ENCODE results near the gene CNFN. TPM values are rescaled to one million over a fixed set of nuclear protein-coding genes. Genes with fewer than 3 reads are reported as not detected.
A peak's percentile ranks its signal among the peaks of the same experiment; 100 is the strongest.

Gene CNFN
- total RNA-seq, 1 donor from 2014 or later = 2.9 TPM

DNA sequence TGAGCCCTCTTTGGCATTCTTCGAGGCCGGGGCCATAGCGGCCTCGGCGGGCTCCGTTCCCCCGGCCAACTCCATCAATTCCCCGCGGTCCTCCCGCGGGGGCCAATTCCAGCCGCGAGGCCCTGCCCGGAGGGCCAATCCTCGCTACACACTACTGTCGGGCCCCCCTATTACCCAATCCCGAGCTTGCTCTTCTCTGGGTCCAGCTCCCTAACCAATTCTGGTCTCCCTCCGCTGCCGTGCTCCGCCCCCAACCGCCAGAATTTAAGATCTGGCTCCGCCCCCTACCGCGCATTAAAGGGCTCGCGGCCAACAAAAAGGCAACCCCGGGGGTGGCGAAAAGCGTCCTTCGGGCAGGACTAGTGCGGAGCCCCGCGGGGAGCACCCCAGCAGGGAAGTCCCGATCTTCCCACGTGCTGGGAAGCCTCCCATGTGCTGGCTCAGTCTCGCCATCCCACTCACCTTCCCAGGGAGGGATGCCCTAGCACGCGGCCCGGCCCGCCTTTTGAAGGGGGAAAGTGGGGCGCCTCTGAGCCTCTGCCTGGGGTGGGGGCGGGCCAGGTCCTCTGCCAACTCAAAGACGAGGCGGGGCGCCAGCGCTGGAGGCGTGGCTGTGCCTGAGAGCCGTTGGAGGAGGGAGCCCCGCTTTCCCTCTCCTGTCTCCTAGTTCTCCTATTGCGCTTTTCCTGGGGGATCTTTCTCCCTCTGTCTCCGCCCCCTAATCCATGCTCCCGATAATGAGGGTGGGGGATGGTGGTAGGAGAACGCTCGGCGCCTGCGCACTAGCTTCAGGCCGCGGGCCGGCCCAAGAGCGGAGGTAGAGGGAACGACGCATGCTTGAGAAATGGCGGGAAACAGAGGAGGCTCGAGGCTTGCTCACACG, 33.6 kb upstream of the CNFN start:
- Mint-ChIP-seq H3K9me3 (ENCODE audit: low read depth) (no peaks in the 10 kb centered on the region), H3K4me3 (ENCODE audit: low read depth) (peak overlapping the region; percentile 78), H3K36me3 (ENCODE audit: insufficient read depth) (peaks cover under 1% of the 10 kb centered on the region), H3K27me3 (peaks cover 36% of the 10 kb centered on the region), H3K27ac (no peak overlapping the region), H3K4me1 (ENCODE audit: low read depth) (peaks cover 11% of the 10 kb centered on the region)
- TF ChIP-seq, protein P1, sequence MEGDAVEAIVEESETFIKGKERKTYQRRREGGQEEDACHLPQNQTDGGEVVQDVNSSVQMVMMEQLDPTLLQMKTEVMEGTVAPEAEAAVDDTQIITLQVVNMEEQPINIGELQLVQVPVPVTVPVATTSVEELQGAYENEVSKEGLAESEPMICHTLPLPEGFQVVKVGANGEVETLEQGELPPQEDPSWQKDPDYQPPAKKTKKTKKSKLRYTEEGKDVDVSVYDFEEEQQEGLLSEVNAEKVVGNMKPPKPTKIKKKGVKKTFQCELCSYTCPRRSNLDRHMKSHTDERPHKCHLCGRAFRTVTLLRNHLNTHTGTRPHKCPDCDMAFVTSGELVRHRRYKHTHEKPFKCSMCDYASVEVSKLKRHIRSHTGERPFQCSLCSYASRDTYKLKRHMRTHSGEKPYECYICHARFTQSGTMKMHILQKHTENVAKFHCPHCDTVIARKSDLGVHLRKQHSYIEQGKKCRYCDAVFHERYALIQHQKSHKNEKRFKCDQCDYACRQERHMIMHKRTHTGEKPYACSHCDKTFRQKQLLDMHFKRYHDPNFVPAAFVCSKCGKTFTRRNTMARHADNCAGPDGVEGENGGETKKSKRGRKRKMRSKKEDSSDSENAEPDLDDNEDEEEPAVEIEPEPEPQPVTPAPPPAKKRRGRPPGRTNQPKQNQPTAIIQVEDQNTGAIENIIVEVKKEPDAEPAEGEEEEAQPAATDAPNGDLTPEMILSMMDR (IDR thresholded peaks at IDR 0.05; ENCODE audit: unreplicated experiment) = no peak
- DNase-seq (ENCODE audit: low spot score, unreplicated experiment) = peak; percentile 46

DNA sequence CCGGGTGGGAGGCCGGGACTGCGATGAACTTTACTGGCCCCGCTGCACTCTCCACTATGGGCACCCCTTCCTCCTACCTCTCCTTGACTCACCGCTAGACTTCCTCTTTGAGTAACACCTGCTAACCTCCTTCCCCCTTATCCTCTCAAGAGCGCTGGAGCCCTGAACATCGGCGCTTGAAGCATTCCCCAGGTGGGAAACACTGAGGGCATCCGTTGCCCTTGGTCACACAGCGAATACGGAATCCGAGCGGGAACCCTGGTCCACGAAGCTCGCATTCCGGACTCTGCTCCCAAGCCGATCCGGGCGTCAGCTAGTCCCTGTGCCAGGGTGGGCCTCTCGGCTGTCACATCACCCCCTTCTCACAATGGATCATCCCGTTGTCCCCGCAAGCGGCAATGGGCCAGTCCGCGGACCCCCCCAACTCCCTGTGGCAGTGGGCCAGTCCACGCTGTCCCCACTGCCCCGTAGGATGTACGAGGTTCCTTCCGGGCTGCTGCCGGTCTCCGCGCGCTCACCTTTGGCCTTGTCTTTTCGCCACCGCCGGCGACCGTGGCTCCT, 32.9 kb upstream of the CNFN start:
- Mint-ChIP-seq H3K4me1 (ENCODE audit: low read depth) (peaks cover 11% of the 10 kb centered on the region), H3K27ac (no peak overlapping the region), H3K36me3 (ENCODE audit: insufficient read depth) (peaks cover 1% of the 10 kb centered on the region), H3K4me3 (ENCODE audit: low read depth) (peak overlapping the region; percentile 78), H3K27me3 (peaks cover 36% of the 10 kb centered on the region), H3K9me3 (ENCODE audit: low read depth) (no peaks in the 10 kb centered on the region)
- TF ChIP-seq, protein P1 (IDR thresholded peaks at IDR 0.05; ENCODE audit: unreplicated experiment) = no peak
- DNase-seq (ENCODE audit: low spot score, unreplicated experiment) = peak; percentile 36

DNA sequence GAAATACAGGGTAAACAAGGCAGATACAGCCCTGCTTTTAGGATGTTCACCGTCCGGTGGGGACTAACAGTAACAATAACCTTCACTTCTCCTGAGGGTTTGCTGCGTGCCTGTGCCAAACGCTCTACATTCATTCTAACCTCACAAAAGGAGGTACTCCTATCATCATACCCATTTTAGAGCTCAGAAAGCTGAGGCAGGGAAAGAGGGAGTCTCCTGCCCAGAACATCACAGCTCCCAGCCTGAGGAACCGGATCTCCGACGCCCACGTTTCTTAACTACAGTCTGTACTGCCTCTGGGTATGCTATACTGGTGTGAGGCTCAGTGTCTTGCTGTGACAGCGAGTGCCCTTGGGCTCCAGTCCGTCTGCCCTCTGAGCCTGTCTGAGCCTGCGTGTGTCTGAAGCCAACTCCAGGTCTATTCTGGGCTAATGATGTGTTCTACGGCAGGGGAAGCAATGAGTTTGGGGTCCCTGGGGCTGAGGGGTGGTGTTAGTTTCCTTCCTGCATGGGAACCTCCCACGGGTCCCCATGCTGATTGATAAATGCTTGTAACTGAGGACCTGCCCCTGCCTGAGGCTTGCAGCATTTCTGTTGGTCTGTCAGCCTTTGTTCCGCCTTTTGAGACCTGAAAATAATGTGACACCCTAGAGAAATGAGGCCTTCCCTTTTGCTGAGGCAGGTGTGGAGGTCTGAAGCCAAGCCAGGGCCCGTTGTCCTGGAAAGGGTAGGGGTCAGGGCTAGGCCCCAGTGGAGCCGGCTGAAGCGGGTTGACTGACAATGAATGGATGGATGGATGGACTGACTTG, 32.2 kb upstream of the CNFN start:
- Mint-ChIP-seq H3K27ac (no peak overlapping the region), H3K27me3 (peaks cover 35% of the 10 kb centered on the region), H3K4me3 (ENCODE audit: low read depth) (peak overlapping the region; percentile 78), H3K4me1 (ENCODE audit: low read depth) (peaks cover 11% of the 10 kb centered on the region), H3K9me3 (ENCODE audit: low read depth) (no peaks in the 10 kb centered on the region), H3K36me3 (ENCODE audit: insufficient read depth) (peaks cover 1% of the 10 kb centered on the region)
- DNase-seq (ENCODE audit: low spot score, unreplicated experiment) = no peak
- TF ChIP-seq, protein P1 (IDR thresholded peaks at IDR 0.05; ENCODE audit: unreplicated experiment) = no peak

DNA sequence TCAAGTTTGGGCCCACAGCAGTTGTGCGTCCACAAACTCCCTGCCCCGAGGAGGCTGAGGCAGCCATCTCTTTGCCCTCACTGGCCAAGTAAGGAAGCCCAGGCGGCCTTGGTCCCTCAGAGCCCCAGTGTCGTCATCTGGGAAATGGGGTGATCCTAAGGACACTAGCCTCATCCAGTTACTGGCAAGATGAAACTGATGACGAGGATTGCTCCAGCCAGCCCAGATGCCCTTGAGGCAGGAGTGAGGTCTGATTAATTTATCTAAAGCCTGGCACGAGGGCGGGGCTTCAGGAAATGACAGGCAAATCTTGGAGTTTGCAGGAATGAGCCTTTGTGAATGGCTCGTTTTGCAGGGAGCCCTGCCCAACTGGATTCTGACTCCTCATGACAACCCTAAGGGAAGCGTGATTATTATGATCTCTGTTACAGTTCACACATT, 31.5 kb upstream of the CNFN start:
- Mint-ChIP-seq H3K27me3 (peaks cover 29% of the 10 kb centered on the region), H3K4me3 (ENCODE audit: low read depth) (no peak overlapping the region), H3K9me3 (ENCODE audit: low read depth) (no peaks in the 10 kb centered on the region), H3K27ac (no peak overlapping the region), H3K36me3 (ENCODE audit: insufficient read depth) (peaks cover 1% of the 10 kb centered on the region), H3K4me1 (ENCODE audit: low read depth) (peaks cover 11% of the 10 kb centered on the region)
- DNase-seq (ENCODE audit: low spot score, unreplicated experiment) = no peak
- TF ChIP-seq, protein P1 (IDR thresholded peaks at IDR 0.05; ENCODE audit: unreplicated experiment) = no peak

DNA sequence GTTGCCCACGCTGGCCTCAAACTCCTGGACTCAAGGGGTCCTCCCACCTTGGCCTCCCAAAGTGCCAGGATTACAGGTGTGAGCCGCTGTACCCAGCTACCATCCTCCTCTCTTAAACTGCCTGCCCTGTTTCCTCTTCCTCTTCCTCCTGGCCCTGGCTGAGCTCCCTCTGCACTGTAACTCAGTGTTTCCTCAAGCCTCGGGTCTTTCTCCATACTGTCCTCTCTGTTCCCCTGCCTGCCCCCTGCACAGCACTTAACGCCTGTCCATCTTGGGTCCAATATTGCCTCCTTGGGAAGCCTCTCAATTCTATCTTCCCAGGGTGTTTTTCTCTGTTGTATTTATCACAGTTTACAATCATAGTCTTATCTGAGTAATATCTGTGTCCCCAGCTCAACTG, 31.0 kb upstream of the CNFN start:
- Mint-ChIP-seq H3K4me3 (ENCODE audit: low read depth) (no peak overlapping the region), H3K27me3 (peaks cover 24% of the 10 kb centered on the region), H3K36me3 (ENCODE audit: insufficient read depth) (peaks cover 1% of the 10 kb centered on the region), H3K27ac (no peak overlapping the region), H3K4me1 (ENCODE audit: low read depth) (peaks cover 11% of the 10 kb centered on the region), H3K9me3 (ENCODE audit: low read depth) (no peaks in the 10 kb centered on the region)
- no peak for DNase-seq (ENCODE audit: low spot score, unreplicated experiment)
- TF ChIP-seq, protein P1 (IDR thresholded peaks at IDR 0.05; ENCODE audit: unreplicated experiment) = no peak
